Urinary bladder (tissue), 4 donors: ENCODE results near the gene ANO6. TPM values are rescaled to one million over a fixed set of nuclear protein-coding genes. Genes with fewer than 3 reads are reported as not detected.

Experiments
- DNase-seq: peaks from one replicate; pipeline ENCODE4 v3.0.0-alpha.2; 2015; ENCODE audit errors: extremely low spot score
- H3K27ac ChIP-seq: one replicate; pipeline ENCODE4 v1.5.1; 2013; ENCODE audit warnings: low read depth, mild to moderate bottlenecking, moderate library complexity
- H3K36me3 ChIP-seq: one replicate; pipeline ENCODE4 v1.6.1; 2013; ENCODE audit warnings: mild to moderate bottlenecking, moderate library complexity; ENCODE audit not compliant: insufficient read depth
- H3K4me1 ChIP-seq: one replicate; pipeline ENCODE4 v1.6.1; 2013; ENCODE audit warnings: mild to moderate bottlenecking, moderate library complexity; ENCODE audit not compliant: insufficient read depth
- H3K4me3 ChIP-seq: one replicate; pipeline ENCODE4 v1.5.1; 2013; ENCODE audit warnings: low read depth, low read length
- WGBS: extraction: QIAGEN DNeasy Blood & Tissue Kit; methylation state at CpG from one replicate; pipeline ENCODE4 v1.1.7; 2013; 5-methylcytosine and 5-hydroxymethylcytosine counted together
- polyA plus RNA-seq: library from polyadenylated mRNA; stranded (reverse); fragments of 200-250 nt; gene quantifications from one replicate; pipeline ENCODE4 v1.2.3, GENCODE V29; 2013
- total RNA-seq: library from RNA; depleted of rRNA; stranded (reverse); fragments of >200 nt; gene quantifications from one replicate; pipeline ENCODE4 v1.2.3, GENCODE V29; 2014
- donor health status: healthy with polysubstance abuse.
- donor health status: healthy.

The ANO6 gene
- total and polyA plus RNA-seq, 2 donors = 63.7 to 163 TPM

- no peak overlapping the region for H3K27ac ChIP-seq
- no peak for DNase-seq
- WGBS = 69% methylated on average over 2 of the region's 2 CpGs
- H3K4me1 ChIP-seq = no peaks in the 10 kb centered on the region
- H3K36me3 ChIP-seq = no peaks in the 10 kb centered on the region
- H3K4me3 ChIP-seq = no peak overlapping the region
These were observed 69.8 kb downstream of the ANO6 start for GRCh38 chr12:45285717-45286116.

- Histone ChIP-seq H3K27ac (no peak overlapping the region), H3K4me3 (no peak overlapping the region), H3K4me1 (no peaks in the 10 kb centered on the region), H3K36me3 (no peaks in the 10 kb centered on the region)
- no peak for DNase-seq
- 90% methylated on average over 2 of the region's 2 CpGs for WGBS
These were observed 70.7 kb downstream of the ANO6 start for GRCh38 chr12:45286621-45287020.

DNA sequence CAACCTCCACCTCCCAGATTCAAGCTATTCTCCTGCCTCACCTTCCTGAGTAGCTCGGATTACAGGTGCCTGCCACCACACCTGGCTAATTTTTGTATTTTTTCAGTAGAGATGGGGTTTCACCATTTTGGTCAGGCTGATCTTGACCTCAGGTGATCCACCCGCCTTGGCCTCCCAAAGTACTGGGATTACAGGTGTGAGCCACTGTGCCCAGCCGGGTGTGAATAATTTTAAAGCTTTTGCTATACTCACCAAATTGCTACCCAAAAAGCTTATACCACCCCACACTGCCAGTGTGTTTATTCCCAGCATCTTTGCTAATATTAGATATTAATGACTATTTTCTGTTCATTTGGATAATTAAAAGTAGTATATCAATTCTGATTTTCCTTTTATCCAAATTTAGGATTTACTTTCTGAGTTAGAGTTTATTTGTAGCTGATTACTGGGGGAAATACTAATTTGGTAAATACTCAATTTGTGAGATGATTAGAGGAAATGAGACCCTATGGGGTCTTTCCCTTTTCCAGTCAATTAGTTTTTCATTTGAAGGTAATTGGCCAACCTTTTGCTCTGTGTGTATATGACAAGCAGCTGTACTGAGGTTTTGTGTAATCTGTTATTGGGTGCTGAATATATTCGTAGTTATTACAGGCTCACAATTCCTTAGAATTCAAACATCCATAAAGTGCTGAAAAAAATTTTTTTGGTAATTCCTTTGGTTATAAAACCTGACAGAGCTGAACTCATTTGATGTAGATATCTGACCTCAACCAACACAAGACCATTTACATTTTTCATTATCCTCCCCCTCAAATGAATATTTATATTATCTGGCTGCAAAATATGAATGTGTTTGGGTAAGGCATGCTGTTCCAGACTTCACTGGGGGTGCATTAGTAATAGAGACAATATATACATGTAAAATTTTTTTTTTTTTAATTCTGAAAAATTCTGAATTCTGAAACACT, 73.6 kb downstream of the ANO6 start:
- no peaks in the 10 kb centered on the region for H3K36me3 ChIP-seq
- no peak overlapping the region for H3K4me3 ChIP-seq
- DNase-seq = no peak
- no peaks in the 10 kb centered on the region for H3K4me1 ChIP-seq
- WGBS = 85% methylated on average over 4 of the region's 4 CpGs
- no peak overlapping the region for H3K27ac ChIP-seq

DNA sequence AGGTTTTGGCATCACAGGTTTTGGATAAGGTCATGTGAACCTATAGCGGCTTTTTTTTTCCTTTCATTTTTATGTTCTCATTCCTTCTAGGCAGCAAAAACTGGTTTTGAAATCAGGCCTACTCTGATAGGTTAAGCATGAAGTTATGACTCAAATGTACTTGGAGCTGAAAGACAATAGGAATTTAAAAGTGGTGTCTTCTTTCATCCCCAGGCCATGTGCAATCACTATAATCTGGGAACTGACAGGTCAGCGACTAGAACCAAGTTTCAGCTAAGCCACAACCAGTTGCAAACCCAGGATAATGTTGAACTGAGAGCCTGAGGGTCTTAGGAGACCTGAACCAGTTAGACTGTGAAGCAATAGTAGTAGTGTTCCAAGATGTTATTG, 74.3 kb downstream of the ANO6 start:
- no peak overlapping the region for H3K27ac ChIP-seq

DNA sequence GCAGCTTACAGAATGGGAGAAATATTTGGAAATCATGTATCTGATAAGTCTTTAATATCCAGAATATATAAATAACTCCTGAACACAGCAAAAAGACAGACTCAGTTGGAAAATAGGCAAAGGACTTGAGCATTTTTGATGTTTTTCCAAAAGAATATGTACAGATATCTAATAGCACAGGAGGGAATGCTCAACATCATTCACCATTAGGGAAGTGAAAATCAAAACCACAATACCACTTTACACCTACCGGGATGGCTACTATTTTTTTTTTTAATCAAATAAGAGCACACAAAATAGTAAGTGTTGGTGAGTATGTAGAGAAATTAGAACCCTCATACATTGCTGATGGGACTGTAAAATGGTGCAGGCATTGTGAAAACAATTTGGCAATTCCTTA, 75.6 kb downstream of the ANO6 start:
- Histone ChIP-seq H3K4me1 (no peaks in the 10 kb centered on the region), H3K27ac (no peak overlapping the region), H3K36me3 (no peaks in the 10 kb centered on the region), H3K4me3 (no peak overlapping the region)
- 90% methylated on average over 1 of the region's 1 CpG for WGBS
- DNase-seq = no peak

More for the DNA sequence above, 74.3 kb downstream of the ANO6 start:
- H3K4me3 ChIP-seq = no peak overlapping the region
- WGBS = 62% methylated on average over 2 of the region's 2 CpGs
- no peaks in the 10 kb centered on the region for H3K4me1 ChIP-seq
- H3K36me3 ChIP-seq = no peaks in the 10 kb centered on the region
- DNase-seq = no peak

GRCh38 chr12:45292486-45293195, 76.7 kb downstream of the ANO6 start:
- 27% methylated on average over 4 of the region's 4 CpGs for WGBS
- Histone ChIP-seq H3K27ac (no peak overlapping the region), H3K4me1 (no peaks in the 10 kb centered on the region), H3K36me3 (no peaks in the 10 kb centered on the region), H3K4me3 (no peak overlapping the region)
- no peak for DNase-seq

DNA sequence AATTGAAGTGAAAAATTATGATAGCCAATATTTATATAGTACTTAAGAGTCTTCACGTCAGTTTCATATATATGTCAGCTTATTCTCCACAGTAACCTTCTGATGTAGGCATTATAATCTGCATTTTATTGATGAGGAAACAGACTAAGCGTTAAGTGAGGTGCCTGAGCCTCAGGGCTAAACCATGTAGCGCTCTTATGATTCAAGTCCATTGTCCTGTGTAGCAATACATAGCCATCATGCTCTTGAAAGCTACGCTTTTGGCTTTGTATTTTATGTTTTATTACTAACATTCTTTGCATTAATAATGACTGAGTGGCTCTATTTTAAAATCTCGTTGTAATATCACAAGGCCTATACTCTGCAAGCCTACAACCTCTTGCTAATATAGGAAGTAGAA, 79.0 kb downstream of the ANO6 start:
- Histone ChIP-seq H3K4me3 (no peak overlapping the region), H3K4me1 (no peaks in the 10 kb centered on the region)
- 85% methylated on average over 5 of the region's 5 CpGs for WGBS

GRCh38 chr12:45296046-45296586, 80.2 kb downstream of the ANO6 start:
- WGBS = 53% methylated on average over 7 of the region's 7 CpGs

More for the DNA sequence above, 79.0 kb downstream of the ANO6 start:
- Histone ChIP-seq H3K36me3 (no peaks in the 10 kb centered on the region), H3K27ac (no peak overlapping the region)
- DNase-seq = no peak

GRCh38 chr12:45298047-45298446, 82.2 kb downstream of the ANO6 start:
- no peak for DNase-seq
- no peak overlapping the region for H3K4me3 ChIP-seq
- no peaks in the 10 kb centered on the region for H3K36me3 ChIP-seq
- WGBS = 61% methylated on average over 4 of the region's 4 CpGs
- no peaks in the 10 kb centered on the region for H3K4me1 ChIP-seq
- no peak overlapping the region for H3K27ac ChIP-seq

More at GRCh38 chr12:45296046-45296586, 80.2 kb downstream of the ANO6 start:
- Histone ChIP-seq H3K4me3 (no peak overlapping the region), H3K4me1 (no peaks in the 10 kb centered on the region), H3K36me3 (no peaks in the 10 kb centered on the region), H3K27ac (no peak overlapping the region)
- no peak for DNase-seq

DNA sequence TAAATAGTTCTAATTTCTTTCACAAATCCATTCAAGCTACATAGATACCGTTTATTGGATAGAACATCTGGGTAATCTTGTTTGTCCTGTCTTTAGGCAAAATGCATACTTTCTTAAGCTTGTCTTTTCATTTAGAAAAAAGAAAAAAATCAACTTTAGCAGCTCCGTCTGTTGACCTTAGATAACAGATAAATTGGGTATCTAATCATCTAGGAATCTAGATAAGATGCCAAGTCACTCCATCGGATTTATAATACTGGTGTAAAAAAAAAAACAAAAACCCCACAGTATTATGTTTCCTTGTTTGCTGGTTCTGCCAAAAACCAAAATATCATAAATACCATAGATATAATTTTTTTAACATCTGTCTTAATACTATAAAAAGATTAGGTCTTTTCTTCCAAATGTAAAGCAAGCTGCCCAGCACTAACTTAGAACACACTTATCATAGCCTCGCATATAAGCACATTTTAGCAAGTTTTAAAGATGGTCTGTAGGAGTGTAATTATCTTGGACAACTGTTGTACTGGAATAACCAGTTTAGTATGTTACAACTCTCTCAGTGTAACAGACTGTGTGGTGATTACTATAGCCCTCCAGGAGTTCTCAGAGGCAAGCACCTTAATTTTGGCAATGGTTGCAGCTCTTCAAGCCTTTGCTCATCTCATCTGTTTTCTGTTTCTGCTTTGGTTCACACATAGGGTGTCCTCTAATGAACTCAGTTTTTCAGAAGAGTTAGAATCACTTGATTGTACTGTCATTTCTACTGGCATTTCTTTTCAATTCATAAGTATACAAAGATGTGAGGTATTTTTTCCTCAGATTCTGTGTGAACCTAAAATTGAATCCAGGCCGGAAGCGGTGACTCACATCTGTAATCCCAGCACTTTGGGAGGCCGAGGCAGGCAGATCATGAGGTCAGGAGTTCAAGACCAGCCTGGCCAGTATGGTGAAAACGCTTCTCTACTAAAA, 83.1 kb downstream of the ANO6 start:
- no peaks in the 10 kb centered on the region for H3K4me1 ChIP-seq
- no peak overlapping the region for H3K4me3 ChIP-seq
- 21% methylated on average over 8 of the region's 8 CpGs for WGBS
- H3K36me3 ChIP-seq = no peaks in the 10 kb centered on the region
- DNase-seq = no peak
- no peak overlapping the region for H3K27ac ChIP-seq

DNA sequence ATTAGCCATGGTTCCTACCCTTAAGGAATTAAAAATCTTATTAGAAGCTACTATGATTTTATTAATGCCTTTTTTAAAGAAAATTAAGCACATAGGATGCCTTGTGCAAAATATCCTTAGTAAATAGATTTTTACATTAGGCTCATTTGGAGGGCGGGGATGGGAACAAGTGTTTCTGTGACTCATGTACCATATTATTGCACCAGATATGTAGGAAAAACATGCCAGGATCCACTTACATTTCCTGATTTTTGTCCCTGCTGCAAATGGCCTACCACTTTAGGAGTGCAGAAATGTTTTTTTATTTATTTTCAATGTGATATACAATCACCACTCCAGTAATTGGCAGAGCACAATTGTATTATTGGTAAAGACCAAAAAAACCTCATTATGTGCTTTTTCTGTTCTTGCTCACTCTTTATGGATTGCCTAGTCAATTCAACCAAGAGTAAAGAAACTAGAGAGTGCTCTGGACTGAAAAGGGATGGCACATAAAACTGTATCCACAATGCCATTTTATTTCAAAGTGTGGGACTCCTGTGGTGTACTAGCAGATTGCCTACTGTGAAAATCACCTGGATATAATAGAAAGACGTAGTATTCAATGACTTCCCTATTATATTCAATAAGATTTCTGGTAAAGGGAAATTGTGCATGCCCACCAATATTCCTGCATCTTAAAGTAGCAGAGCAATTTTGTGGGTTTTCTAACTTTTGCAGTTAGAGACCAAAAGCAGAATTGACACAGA, 86.9 kb downstream of the ANO6 start:
- H3K4me1 ChIP-seq = no peaks in the 10 kb centered on the region

DNA sequence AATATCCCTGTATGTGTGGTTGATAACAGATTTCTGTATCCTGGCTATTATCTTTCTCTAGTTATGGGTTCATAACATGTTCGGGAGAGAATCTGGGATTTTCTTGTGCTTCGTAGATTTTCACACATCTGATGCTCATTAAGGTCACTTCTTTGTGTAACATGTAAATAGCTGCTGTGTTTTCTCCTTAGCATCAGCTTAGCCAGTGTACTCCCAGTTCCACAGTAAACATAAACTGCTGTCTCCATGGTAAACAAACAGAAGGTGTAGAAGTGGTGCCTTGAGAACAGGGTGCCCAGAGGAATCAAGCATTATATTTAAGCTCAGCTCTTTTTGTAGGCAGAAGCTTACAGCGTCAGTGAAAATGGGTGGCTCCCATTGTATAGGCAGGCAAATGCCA, 88.0 kb downstream of the ANO6 start:
- Histone ChIP-seq H3K36me3 (no peaks in the 10 kb centered on the region), H3K4me3 (no peak overlapping the region), H3K27ac (no peak overlapping the region), H3K4me1 (no peaks in the 10 kb centered on the region)
- 46% methylated on average over 3 of the region's 3 CpGs for WGBS
- DNase-seq = no peak

More for the DNA sequence above, 86.9 kb downstream of the ANO6 start:
- Histone ChIP-seq H3K4me3 (no peak overlapping the region), H3K27ac (no peak overlapping the region), H3K36me3 (no peaks in the 10 kb centered on the region)
- DNase-seq = no peak
- WGBS = 98% methylated on average over 2 of the region's 2 CpGs
